MCF 10A (cell line): ENCODE results near the gene BCAS1. TPM values are rescaled to one million over a fixed set of nuclear protein-coding genes. Genes with fewer than 3 reads are reported as not detected.

Experiments used
- BruUV-seq: library from RNA; stranded (reverse); fragments of 400-500 nt; replicated peaks from 2 replicates; lab custom pipeline; 2021; lab: Mats Ljungman, UMichigan
- CTCF ChIA-PET: fragments of 300-600 bp; sonication (Branson Sonifier 250); formaldehyde crosslinking; extraction: SDS; loops from one replicate; lab custom pipeline; 2021; ENCODE audit warnings: antibody characterized with exemption, inconsistent platforms; lab: Yijun Ruan, JAX
- POLR2A ChIA-PET: fragments of 300-600, 350-650 bp; sonication (Branson Sonifier 250); formaldehyde crosslinking; extraction: SDS; loops from one replicate; lab custom pipeline; 2020; ENCODE audit warnings: antibody characterized with exemption, inconsistent platforms; lab: Yijun Ruan, JAX
- DNase-seq: peaks from one replicate; pipeline ENCODE4 v3.0.0-alpha.2; 2018; ENCODE audit not compliant: unreplicated experiment
- H3K27ac Mint-ChIP-seq: one replicate; pipeline ENCODE4 v1.8.0; 2022; ENCODE audit warnings: mild to moderate bottlenecking, low read depth, mixed read lengths; ENCODE audit not compliant: unreplicated experiment
- H3K27me3 Mint-ChIP-seq: one replicate; pipeline ENCODE4 v1.8.0; 2022; ENCODE audit warnings: mixed read lengths; ENCODE audit not compliant: insufficient read depth, unreplicated experiment
- H3K36me3 Mint-ChIP-seq: one replicate; pipeline ENCODE4 v1.8.0; 2022; ENCODE audit warnings: mild to moderate bottlenecking, moderate library complexity, mixed read lengths; ENCODE audit not compliant: insufficient read depth, unreplicated experiment
- H3K4me1 Mint-ChIP-seq: one replicate; pipeline ENCODE4 v1.8.0; 2022; ENCODE audit warnings: mixed read lengths; ENCODE audit not compliant: insufficient read depth, unreplicated experiment
- H3K4me3 Mint-ChIP-seq: one replicate; pipeline ENCODE4 v1.8.0; 2022; ENCODE audit warnings: mild to moderate bottlenecking, moderate library complexity, mixed read lengths; ENCODE audit not compliant: unreplicated experiment
- H3K9me3 Mint-ChIP-seq: one replicate; pipeline ENCODE4 v1.8.0; 2022; ENCODE audit warnings: mixed read lengths; ENCODE audit not compliant: unreplicated experiment
- CTCF ChIP-seq: fragments of 200-600 bp; IDR thresholded peaks from one replicate; pipeline ENCODE4 v1.8.0; 2022; ENCODE audit warnings: antibody characterized with exemption, mild to moderate bottlenecking; ENCODE audit not compliant: unreplicated experiment
- intact Hi-C: fragments of 100-400 bp; cut with micrococcal nuclease; formaldehyde crosslinking; loops from 2 replicates; pipeline ENCODE4 v1.14.1; 2022
- total RNA-seq: library from RNA; stranded (reverse); gene quantifications from 2 replicates; pipeline ENCODE4 v1.2.3, GENCODE V29; 2022

BCAS1 gene
- total RNA-seq, 1 experiment from 2014 or later, result not detected

- CTCF ChIA-PET, result interaction anchor here (0.5 to 24.1 kb wide), 47 partner anchors 8 to 1134 kb away, joined by 3 to 1436 read pairs (median 5); partner anchors contain the start of gene PFDN4
- BruUV-seq, result no TSS peak
- Mint-ChIP-seq H3K4me3 (no peak overlapping the region), H3K27me3 (no peaks in the 10 kb centered on the region), H3K27ac (no peak overlapping the region), H3K9me3 (no peaks in the 10 kb centered on the region), H3K36me3 (peaks cover 6% of the 10 kb centered on the region), H3K4me1 (peaks cover 21% of the 10 kb centered on the region)
- intact Hi-C loops, result no loop called here
- TF ChIP-seq CTCF, result peak; percentile 77
- peak; percentile 83 for DNase-seq
- POLR2A ChIA-PET, result interaction anchor here (0.8 to 5.8 kb wide), 11 partner anchors 12 to 132 kb away, joined by 3 to 73 read pairs (median 5); partner anchors contain the start of gene PFDN4
Measured at GRCh38 chr20:54103067-54103761, 32.8 kb upstream of the BCAS1 start.

GRCh38 chr20:54102543-54102942 lies 32.1 kb upstream of the BCAS1 start:
- no peak for TF ChIP-seq CTCF
- no TSS peak for BruUV-seq
- Mint-ChIP-seq H3K9me3 (no peaks in the 10 kb centered on the region), H3K4me1 (peaks cover 17% of the 10 kb centered on the region), H3K27ac (no peak overlapping the region), H3K36me3 (peaks cover 6% of the 10 kb centered on the region), H3K27me3 (no peaks in the 10 kb centered on the region), H3K4me3 (no peak overlapping the region)
- CTCF ChIA-PET, result interaction anchor here (0.5 to 24.1 kb wide), 22 partner anchors 8 to 545 kb away, joined by 3 to 1436 read pairs (median 10); partner anchors contain the start of gene PFDN4
- POLR2A ChIA-PET, result interaction anchor here (0.8 to 5.8 kb wide), 4 partner anchors 20 to 105 kb away, joined by 3 to 73 read pairs (median 16); partner anchors contain the start of gene PFDN4
- intact Hi-C loops, result no loop called here
- DNase-seq, result no peak

GRCh38 chr20:54100563-54100962 lies 30.2 kb upstream of the BCAS1 start:
- no peak overlapping the region for H3K4me3 Mint-ChIP-seq

More at GRCh38 chr20:54100563-54100962, 30.2 kb upstream of the BCAS1 start:
- peaks cover 6% of the 10 kb centered on the region for H3K4me1 Mint-ChIP-seq
- intact Hi-C loops, result no loop called here
- DNase-seq, result no peak
- H3K9me3 Mint-ChIP-seq, result no peaks in the 10 kb centered on the region
- no TSS peak for BruUV-seq
- ChIA-PET POLR2A (interaction anchor here (0.9 to 1.5 kb wide), 4 partner anchors 68 to 107 kb away, joined by 3 to 6 read pairs (median 4); partner anchors contain the start of gene PFDN4), CTCF (interaction anchor here (0.6 to 24.1 kb wide), 13 partner anchors 7 to 547 kb away, joined by 3 to 1436 read pairs (median 3); partner anchors contain the start of gene PFDN4)
- TF ChIP-seq CTCF, result no peak
- peaks cover 6% of the 10 kb centered on the region for H3K36me3 Mint-ChIP-seq
- H3K27me3 Mint-ChIP-seq, result no peaks in the 10 kb centered on the region
- no peak overlapping the region for H3K27ac Mint-ChIP-seq
